ENCODE data around the gene CFAP61. TPM values are rescaled to one million over a fixed set of nuclear protein-coding genes. Genes with fewer than 3 reads are reported as not detected.

The CFAP61 gene
- total RNA-seq, 1 donor from 2014 or later: not detected

DNA sequence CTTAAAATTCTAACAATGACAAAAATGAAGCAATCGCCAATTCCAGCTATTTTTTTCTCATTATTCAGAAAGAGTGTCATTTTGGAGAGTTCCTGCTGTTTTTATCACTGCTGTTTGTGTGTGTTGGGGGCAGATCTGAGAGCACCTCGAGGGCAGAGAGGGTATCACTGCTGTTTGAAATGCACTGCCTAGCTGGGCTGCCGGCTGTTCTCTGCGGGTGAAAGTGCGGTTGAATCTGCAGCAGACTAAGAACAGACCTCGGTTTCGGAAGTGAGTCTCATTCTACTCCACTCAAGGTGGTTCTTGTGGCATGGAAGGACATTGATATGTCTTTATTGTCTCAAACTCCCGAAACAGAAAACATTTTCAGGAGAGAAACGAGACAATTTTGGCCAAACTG, 333.9 kb downstream of the CFAP61 start:
- intact Hi-C loops (cut with micrococcal nuclease): no loop called here

DNA sequence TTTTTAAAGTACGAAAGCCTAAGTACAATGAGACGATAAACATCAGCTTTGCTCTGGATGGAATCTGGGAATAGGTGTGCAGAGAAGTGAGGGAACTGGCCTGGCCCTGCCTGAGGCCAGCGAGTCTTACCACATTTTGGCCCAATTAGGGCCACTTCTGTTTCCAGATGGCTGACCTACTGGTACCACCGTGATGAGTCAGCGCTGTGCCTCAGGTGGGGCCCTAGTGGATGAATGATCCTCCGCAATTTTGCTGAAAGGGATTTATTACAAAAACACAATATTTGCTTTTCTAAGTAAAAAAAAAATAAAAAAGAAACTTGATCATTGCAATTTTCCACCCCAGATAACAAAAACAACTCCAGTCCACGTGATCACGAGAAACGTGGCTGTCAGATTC, 338.1 kb downstream of the CFAP61 start:
- intact Hi-C loops (cut with micrococcal nuclease): no loop called here

GRCh38 chr20:20391115-20391514, 338.8 kb downstream of the CFAP61 start:
- intact Hi-C loops (cut with micrococcal nuclease): no loop called here

GRCh38 chr20:20391766-20392165, 339.4 kb downstream of the CFAP61 start:
- intact Hi-C loops (cut with micrococcal nuclease): no loop called here

- intact Hi-C loops (cut with micrococcal nuclease): no loop called here
These were observed 341.1 kb downstream of the CFAP61 start for GRCh38 chr20:20393207-20394120.

GRCh38 chr20:20395087-20395486, 342.8 kb downstream of the CFAP61 start:
- intact Hi-C loops (cut with micrococcal nuclease): no loop called here

- intact Hi-C loops (cut with micrococcal nuclease): no loop called here
These were observed 343.7 kb downstream of the CFAP61 start for GRCh38 chr20:20395903-20396568.

DNA sequence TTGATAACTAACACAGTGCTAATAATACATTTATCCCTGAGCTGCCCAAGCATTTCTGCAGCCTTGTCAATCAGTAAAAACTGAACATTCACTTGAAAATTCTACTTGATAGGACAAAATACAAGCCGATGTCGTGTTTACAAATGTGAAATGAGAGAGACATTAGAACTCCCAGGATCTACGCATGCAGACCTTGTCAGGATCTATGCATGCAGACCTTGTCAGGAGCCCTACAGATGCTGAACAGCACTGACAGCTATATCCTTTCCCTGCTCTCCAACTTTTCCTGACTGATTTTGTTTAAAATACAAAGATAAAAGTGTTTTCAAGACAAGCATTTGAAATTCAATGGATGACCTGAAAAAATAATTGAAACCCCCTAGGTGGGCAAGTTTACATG, 344.5 kb downstream of the CFAP61 start:
- intact Hi-C loops (cut with micrococcal nuclease): no loop called here

DNA sequence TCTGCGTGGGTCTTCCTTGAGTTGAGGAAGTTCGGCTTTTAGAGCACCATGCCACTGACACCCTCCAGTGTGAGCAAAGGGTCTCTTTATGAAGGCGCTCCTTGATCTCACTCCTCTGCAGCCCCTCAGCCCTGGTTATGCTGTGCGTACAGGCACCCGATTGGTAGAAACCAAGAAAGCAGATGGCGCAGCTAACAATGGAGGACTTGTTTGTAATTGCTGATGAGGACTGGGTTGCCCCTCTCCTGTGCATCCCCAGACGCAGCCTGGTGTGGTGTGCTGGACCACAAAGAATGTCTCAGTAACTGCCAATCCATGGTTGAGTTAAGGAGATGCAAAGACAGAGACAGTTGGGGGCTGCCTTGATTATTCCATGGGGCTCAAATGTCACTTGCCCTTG, 345.8 kb downstream of the CFAP61 start:
- intact Hi-C loops (cut with micrococcal nuclease): no loop called here

DNA sequence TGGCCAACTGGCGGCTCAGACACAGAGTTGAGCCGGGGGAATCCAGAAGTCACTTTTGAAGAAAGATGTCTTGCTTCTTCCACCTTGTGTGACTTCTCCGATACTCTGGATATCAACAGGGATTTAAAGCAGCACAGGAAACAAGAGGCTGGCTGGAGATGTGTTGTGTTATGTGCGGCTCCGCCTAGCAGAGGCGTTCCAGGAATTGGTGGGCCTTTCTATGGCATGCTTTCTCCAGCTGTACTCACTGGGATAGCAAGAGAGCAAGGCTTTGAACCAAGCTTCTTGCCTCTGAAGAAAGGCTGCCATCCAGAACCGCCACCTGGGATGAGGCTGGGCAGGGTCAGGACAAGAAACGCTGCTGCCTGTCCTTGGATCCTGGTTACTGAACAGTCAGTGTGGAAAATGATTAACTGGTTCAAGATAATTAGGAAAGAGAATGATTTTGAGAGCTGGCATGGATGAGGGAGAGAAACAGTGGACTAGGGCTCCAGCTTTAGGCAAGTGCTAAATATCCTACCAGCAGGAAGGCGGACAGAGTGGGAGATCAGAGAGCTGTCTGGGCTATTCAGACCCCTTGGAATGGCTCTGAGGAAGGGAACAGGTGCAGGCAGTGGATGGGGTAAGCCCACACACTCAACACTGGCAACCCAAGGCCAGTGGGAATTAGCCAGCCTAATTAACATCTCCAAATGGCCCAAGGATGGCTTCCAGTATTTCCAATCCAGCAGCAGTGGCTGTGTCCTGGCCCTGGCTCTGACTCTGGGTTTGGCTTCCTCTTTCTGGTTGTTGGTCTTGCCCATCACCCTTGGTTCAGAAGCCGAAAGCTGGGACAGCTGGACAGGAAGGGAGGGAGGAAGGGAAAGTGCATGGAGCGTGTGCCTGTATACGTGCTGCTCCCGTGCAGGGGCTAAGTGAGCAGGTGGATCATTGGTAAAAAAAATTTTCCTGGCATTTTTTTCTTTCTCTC, 347.5 kb downstream of the CFAP61 start:
- intact Hi-C loops (cut with micrococcal nuclease): no loop called here

DNA sequence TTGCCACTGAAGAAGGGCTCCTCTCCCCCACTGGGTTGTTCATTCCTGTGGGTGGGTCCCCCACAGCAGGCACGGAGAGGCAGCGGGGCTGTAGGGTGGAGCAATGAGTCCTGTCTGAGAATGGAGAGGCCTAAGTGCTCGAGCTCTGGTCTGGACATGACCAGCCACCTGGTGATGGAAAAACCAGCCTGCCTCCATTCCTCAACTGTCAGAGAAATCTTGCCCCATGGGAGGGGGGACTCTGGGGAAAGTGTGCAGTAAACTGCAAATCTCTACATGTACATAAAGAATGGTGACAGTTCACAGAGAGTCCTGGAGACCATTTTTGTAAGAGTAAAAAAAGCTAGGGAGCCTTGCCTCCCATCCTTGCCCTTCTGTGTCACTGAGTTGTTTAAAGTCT, 349.7 kb downstream of the CFAP61 start:
- intact Hi-C loops (cut with micrococcal nuclease): no loop called here

DNA sequence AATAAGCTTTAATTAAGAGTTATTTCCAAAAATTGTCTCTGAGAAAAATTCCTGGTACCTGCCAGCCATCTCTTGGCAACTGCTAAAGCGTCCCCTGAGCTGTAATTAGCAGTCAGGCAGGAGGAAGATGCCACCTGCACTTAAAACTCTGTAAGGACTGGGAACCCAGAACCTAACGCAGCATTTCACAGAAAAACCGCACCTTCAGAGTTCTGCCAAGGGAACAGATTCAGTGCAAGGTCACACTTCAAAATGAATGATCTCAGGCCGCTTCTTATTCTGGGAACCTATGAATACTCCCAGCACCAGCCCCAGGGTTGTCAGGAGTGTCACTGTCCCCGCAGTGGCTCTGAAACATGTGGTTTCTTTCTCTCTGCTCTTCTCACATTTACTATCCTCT, 352.3 kb downstream of the CFAP61 start:
- intact Hi-C loops (cut with micrococcal nuclease): no loop called here

DNA sequence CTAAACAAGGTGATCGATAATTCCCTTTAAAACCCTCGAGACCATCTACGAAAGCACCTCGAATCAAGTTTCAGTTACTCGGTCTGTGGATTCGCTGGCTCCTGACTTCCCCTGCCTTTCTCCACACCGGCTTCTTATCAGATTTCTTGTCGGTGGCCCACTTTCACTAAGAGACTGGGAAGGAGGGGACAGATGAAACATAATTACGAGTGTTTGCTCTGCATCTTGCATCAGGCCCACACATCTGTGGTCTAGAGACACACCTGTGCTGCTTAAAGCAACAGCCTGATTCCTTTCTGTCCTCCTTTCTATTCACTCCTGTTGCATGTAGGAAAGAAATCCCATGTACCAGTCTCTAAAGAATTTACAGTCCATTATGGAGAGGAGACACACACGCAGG, 353.3 kb downstream of the CFAP61 start:
- intact Hi-C loops (cut with micrococcal nuclease): no loop called here

DNA sequence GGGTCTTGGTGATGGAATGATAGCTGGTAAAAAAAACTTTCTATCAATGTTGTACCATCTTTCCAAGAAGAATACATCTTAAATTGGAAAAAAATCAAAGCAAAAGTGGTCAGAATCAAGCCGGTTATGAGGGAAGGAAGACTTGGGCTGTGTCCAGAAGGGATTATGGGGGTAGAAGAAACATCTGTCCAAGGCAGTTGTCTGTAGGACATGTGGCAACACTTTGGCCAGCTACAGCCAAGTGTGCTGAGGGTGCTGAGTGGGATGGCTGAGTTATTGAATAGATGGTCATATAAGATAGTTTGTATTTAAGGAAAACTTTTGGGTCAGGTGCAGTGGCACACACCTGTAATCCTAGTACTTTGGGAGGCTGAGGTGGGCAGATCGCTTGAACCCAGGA, 354.0 kb downstream of the CFAP61 start:
- intact Hi-C loops (cut with micrococcal nuclease): no loop called here

- intact Hi-C loops (cut with micrococcal nuclease): no loop called here
These were observed 355.8 kb downstream of the CFAP61 start for GRCh38 chr20:20407891-20408805.

DNA sequence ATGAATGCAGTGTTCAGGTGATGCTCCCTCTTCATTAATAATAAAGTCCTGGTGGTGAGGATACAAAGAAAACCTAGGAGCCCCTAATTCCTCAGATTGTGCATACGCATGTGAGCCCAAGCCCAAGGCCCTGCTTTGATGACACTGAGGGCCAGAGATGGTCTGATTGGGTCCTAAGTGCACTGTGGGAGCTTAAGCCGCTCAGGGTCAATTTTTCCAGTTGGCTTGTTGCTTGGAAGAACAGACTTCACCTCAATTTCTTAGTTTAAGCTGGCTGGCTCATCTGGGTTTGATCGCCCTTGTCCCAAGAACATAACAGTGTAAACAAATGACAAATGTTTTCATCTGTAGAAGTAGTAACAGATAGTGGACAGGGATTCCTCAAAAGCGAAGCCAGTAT, 357.0 kb downstream of the CFAP61 start:
- intact Hi-C loops (cut with micrococcal nuclease): no loop called here

Data from T-helper 2 cell treated with Interferon-gamma antibody and Interleukin-4, amounts not matched to agents 100 ng/mL and 5 ng/mL, for 36 hours (primary cell).